Tibial nerve (tissue), 3 donors: ENCODE data around the gene EPN3.
A peak's percentile ranks its signal among the peaks of the same experiment; 100 is the strongest.

Experiments used
- CTCF ChIP-seq, 5 experiments: fragments of 200-600 bp in 3 of 5; fragments of 450-650 bp in 2 of 5; sonication (generic) in 3 of 5; IDR thresholded peaks; one replicate each; pipeline ENCODE4 v1.5.1; 2016 to 2019; ENCODE audit warnings: antibody characterized with exemption in 5 of 5, mild to moderate bottlenecking in 3 of 5, moderate library complexity in 2 of 5
- POLR2A ChIP-seq, 2 donors: fragments of 450-650 bp; IDR thresholded peaks; one replicate each; pipeline ENCODE4 v1.6.1; 2017; ENCODE audit warnings: antibody characterized with exemption in 2 of 2, mild to moderate bottlenecking in 2 of 2, moderate library complexity in 2 of 2

- TF ChIP-seq CTCF (IDR thresholded peaks at IDR 0.05) (peak in 3 of 5 experiments; percentile 21 to 51 (median 30)), POLR2A (IDR thresholded peaks at IDR 0.05) (peak; percentile 27 to 67)
These were observed 9.5 kb downstream of the EPN3 start for GRCh38 chr17:50541716-50542688.
